HL-60 (cell line): ENCODE measurements around the gene ANKRD31.

Experiments used
- CTCF ChIP-seq: IDR thresholded peaks from one replicate; pipeline ENCODE4 v1.5.1; 2011; ENCODE audit warnings: low read length, control low read depth, inconsistent platforms; ENCODE audit not compliant: insufficient read depth
- GABPA ChIP-seq: IDR thresholded peaks from 2 replicates; pipeline ENCODE4 v1.6.1; 2012; ENCODE audit warnings: low read depth
- POLR2AphosphoS5 ChIP-seq: IDR thresholded peaks from 2 replicates; pipeline ENCODE4 v1.6.1; 2012; ENCODE audit warnings: low read depth

- TF ChIP-seq CTCF (no peak), POLR2AphosphoS5 (no peak), GABPA (no peak)
Observed at GRCh38 chr5:75169516-75169915, 67.2 kb downstream of the ANKRD31 start.
